A549 (cell line): Measurements from ENCODE around the gene ATP8A2. TPM values are rescaled to one million over a fixed set of nuclear protein-coding genes. Genes with fewer than 3 reads are reported as not detected.

Experiments
- ATAC-seq, 2 experiments: fragments of 200-7000 bp in 1 of 2; fragments of >200 bp in 1 of 2; cut with Nextera tagmentation in 1 of 2; cut with Tn5 transposase in 1 of 2; 3 replicates each; pipeline versions ENCODE4 v1.8.0 to v1.9.1; 2018 to 2020; ENCODE audit warnings: mild to moderate bottlenecking in 1 of 2, moderate library complexity in 1 of 2
- CTCF ChIA-PET: fragments of 300-600 bp; sonication (Branson Sonifier 250); formaldehyde crosslinking; extraction: SDS; loops from one replicate; lab custom pipeline; 2021; ENCODE audit warnings: antibody characterized with exemption, inconsistent platforms; lab: Yijun Ruan, JAX
- POLR2A ChIA-PET: fragments of 350-600 bp; formaldehyde crosslinking; extraction: SDS; loops from one replicate; lab custom pipeline; 2021; ENCODE audit warnings: antibody characterized with exemption, inconsistent platforms; lab: Yijun Ruan, JAX
- DNase-seq, 2 experiments: peaks; one replicate each; pipeline versions ENCODE4 v3.0.0 to v3.0.0-alpha.2; 2011 to 2016; ENCODE audit warnings: low read depth in 1 of 2, low spot score in 1 of 2
- FAIRE-seq: peaks from 2 replicates; lab custom pipeline; 2011; peaks lifted over from hg19 to GRCh38; lab: Jason Lieb, UNC
- H3K27ac ChIP-seq, 2 experiments: fragments of >200 bp; sonication (Bioruptor Twin); formaldehyde crosslinking; 3 replicates each; pipeline ENCODE4 v1.5.1; 2016 to 2017
- H3K4me1 ChIP-seq: fragments of >200 bp; sonication (Bioruptor Twin); formaldehyde crosslinking; 3 replicates; pipeline ENCODE4 v1.6.1; 2016
- H3K4me2 ChIP-seq: fragments of >200 bp; sonication (Bioruptor Twin); formaldehyde crosslinking; 3 replicates; pipeline ENCODE4 v1.6.1; 2016
- H3K4me3 ChIP-seq: fragments of >200 bp; sonication (Bioruptor Twin); formaldehyde crosslinking; 3 replicates; pipeline ENCODE4 v1.5.1; 2016
- H3K9me3 ChIP-seq: fragments of >200 bp; sonication (Bioruptor Twin); formaldehyde crosslinking; 3 replicates; pipeline ENCODE4 v1.6.1; 2016
- CBX2 ChIP-seq: fragments of 200-600 bp; sonication (generic); IDR thresholded peaks from 2 replicates; pipeline ENCODE4 v1.6.1; 2016; ENCODE audit warnings: low read depth, mild to moderate bottlenecking, borderline replicate concordance
- CBX8 ChIP-seq: fragments of 200-600 bp; sonication (generic); IDR thresholded peaks from 2 replicates; pipeline ENCODE4 v1.6.1; 2016
- CHD2 ChIP-seq: fragments of 150-350 bp; IDR thresholded peaks from 2 replicates; pipeline ENCODE4 v1.6.1; 2014; ENCODE audit warnings: low read length; ENCODE audit not compliant: partially characterized antibody
- CTCF ChIP-seq: fragments of >200 bp; sonication (Bioruptor Twin); formaldehyde crosslinking; IDR thresholded peaks from 3 replicates; pipeline ENCODE4 v1.5.1; 2016
- EHF ChIP-seq: fragments of 250-450 bp; sonication (Bioruptor Pico); IDR thresholded peaks from 2 replicates; pipeline ENCODE4 v1.5.0; 2020; ENCODE audit warnings: mild to moderate bottlenecking
- EP300 ChIP-seq, 2 experiments: fragments of >200 bp; sonication (Bioruptor Twin); formaldehyde crosslinking; IDR thresholded peaks; 2 replicates in 1 of 2; 3 replicates in 1 of 2; pipeline ENCODE4 v1.6.1; 2016 to 2017
- HES2 ChIP-seq: fragments of >200 bp; sonication (Bioruptor Twin); formaldehyde crosslinking; IDR thresholded peaks from 2 replicates; pipeline ENCODE4 v1.6.1; 2016
- HEYL ChIP-seq: fragments of 250-450 bp; sonication (Bioruptor Pico); IDR thresholded peaks from 2 replicates; pipeline ENCODE4 v1.8.0; 2021; ENCODE audit warnings: mild to moderate bottlenecking, moderate library complexity
- JUNB ChIP-seq: fragments of >200 bp; sonication (Bioruptor Twin); formaldehyde crosslinking; IDR thresholded peaks from 2 replicates; pipeline ENCODE4 v1.6.1; 2016
- KDM1A ChIP-seq: fragments of 200-600 bp; sonication (generic); IDR thresholded peaks from 2 replicates; pipeline ENCODE4 v1.6.1; 2016; ENCODE audit warnings: low read depth, mild to moderate bottlenecking
- MAFK ChIP-seq: fragments of 450-650 bp; IDR thresholded peaks from 2 replicates; pipeline ENCODE4 v1.6.1; 2014; ENCODE audit not compliant: partially characterized antibody
- MYC ChIP-seq: IDR thresholded peaks from 2 replicates; pipeline ENCODE4 v1.6.1; 2012; ENCODE audit warnings: mild to moderate bottlenecking, inconsistent platforms, low read length, improper control_type of control experiment, borderline replicate concordance
- NPAS2 ChIP-seq: fragments of 250-450 bp; sonication (Bioruptor Pico); IDR thresholded peaks from 2 replicates; pipeline ENCODE4 v1.8.0; 2022; ENCODE audit warnings: mild to moderate bottlenecking, moderate library complexity, borderline replicate concordance
- POLR2AphosphoS2 ChIP-seq: conservative IDR thresholded peaks from 2 replicates; pipeline ENCODE4 v1.6.1; 2012; ENCODE audit warnings: low read length, improper control_type of control experiment, inconsistent platforms
- RARB ChIP-seq: fragments of 250-450 bp; sonication (Bioruptor Pico); IDR thresholded peaks from 2 replicates; pipeline ENCODE4 v1.8.0; 2021; ENCODE audit warnings: mild to moderate bottlenecking, moderate library complexity
- REST ChIP-seq: fragments of 200-600 bp; sonication (generic); IDR thresholded peaks from 2 replicates; pipeline ENCODE4 v1.6.1; 2016; ENCODE audit warnings: antibody characterized with exemption, mild to moderate bottlenecking, moderate library complexity
- SREBF2 ChIP-seq: fragments of 450-650 bp; IDR thresholded peaks from 2 replicates; pipeline ENCODE4 v1.6.1; 2014; ENCODE audit warnings: mild to moderate bottlenecking, moderate library complexity
- TFCP2L1 ChIP-seq: fragments of 250-450 bp; sonication (Bioruptor Pico); IDR thresholded peaks from 2 replicates; pipeline ENCODE4 v1.5.0; 2021; ENCODE audit warnings: mild to moderate bottlenecking
- ZC3H11A ChIP-seq: fragments of 450-650 bp; IDR thresholded peaks from 2 replicates; pipeline ENCODE4 v1.6.1; 2014; ENCODE audit warnings: antibody characterized with exemption, mild to moderate bottlenecking
- WGBS: methylation state at CpG from one replicate; pipeline ENCODE4 v1.1.6; 2017; ENCODE audit errors: missing lambda C conversion rate; 5-methylcytosine and 5-hydroxymethylcytosine counted together
- polyA plus RNA-seq, 4 experiments: library from polyadenylated mRNA; depleted of rRNA in 3 of 4; stranded (reverse); fragments of >200 nt; fragmentation: RNase III in 1 of 4; extraction: RNeasy Plus Mini Kit Qiagen cat#74134 plus additional on column Dnase treatment in 1 of 4; gene quantifications; 2 replicates in 3 of 4; 3 replicates in 1 of 4; pipeline ENCODE4 v1.2.3, GENCODE V29; 2011 to 2017
- TF ChIP-seq, protein P1 (sequence below): fragments of 150-350 bp; IDR thresholded peaks from 2 replicates; pipeline ENCODE4 v1.6.1; 2014; ENCODE audit warnings: low read depth, mild to moderate bottlenecking, low read length
- TF ChIP-seq, protein P2 (sequence below): fragments of 450-650 bp; IDR thresholded peaks from 2 replicates; pipeline ENCODE4 v1.6.1; 2014; ENCODE audit warnings: antibody characterized with exemption

Gene ATP8A2
- polyA plus RNA-seq, 2 of the 4 experiments (the other 2 are of a cell fraction) = 0.03 TPM; not detected in 1

- TF ChIP-seq CTCF (no peak), REST (no peak), MAFK (no peak), MYC (no peak), HES2 (no peak), ZC3H11A (no peak), CHD2 (no peak), NPAS2 (no peak), EHF (CRISPR knock-in tag) (no peak), CBX2 (no peak), CBX8 (no peak)
- TF ChIP-seq, protein P1, sequence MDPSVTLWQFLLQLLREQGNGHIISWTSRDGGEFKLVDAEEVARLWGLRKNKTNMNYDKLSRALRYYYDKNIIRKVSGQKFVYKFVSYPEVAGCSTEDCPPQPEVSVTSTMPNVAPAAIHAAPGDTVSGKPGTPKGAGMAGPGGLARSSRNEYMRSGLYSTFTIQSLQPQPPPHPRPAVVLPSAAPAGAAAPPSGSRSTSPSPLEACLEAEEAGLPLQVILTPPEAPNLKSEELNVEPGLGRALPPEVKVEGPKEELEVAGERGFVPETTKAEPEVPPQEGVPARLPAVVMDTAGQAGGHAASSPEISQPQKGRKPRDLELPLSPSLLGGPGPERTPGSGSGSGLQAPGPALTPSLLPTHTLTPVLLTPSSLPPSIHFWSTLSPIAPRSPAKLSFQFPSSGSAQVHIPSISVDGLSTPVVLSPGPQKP = no peak
- no peak overlapping the region for H3K27ac ChIP-seq
- CTCF ChIA-PET = no interaction called here
Observed at GRCh38 chr13:25862156-25862555, 490.4 kb downstream of the ATP8A2 start.

DNA sequence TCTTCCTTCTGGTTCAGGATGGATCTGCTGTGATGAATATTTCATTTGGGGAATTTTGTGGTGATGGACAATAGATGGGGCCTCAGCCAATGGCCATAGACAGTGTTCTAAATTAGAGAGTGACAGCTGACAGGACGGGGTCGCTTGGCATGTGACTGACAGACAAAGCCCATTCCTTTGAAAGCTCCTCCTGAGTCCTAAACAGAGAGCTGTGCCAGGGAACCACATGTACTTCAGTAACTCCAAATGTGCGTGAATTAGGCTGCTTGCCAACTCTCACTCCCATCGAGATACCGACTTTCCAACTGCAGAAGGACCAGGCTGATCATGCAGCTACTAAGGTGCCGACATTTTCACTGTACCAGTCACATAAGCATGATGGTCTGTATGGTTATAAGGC, 492.3 kb downstream of the ATP8A2 start:
- Histone ChIP-seq H3K4me1 (no peaks in the 10 kb centered on the region), H3K4me2 (no peak overlapping the region)

More at GRCh38 chr13:25862156-25862555, 490.4 kb downstream of the ATP8A2 start:
- POLR2A ChIA-PET = no interaction called here
- DNase-seq (no peak), ATAC-seq (no peak), FAIRE-seq (no peak)
- Histone ChIP-seq H3K9me3 (no peaks in the 10 kb centered on the region), H3K4me2 (no peak overlapping the region), H3K4me3 (no peak overlapping the region), H3K4me1 (no peaks in the 10 kb centered on the region)
- WGBS = 0% methylated on average over 4 of the region's 4 CpGs

GRCh38 chr13:25864936-25865335, 493.2 kb downstream of the ATP8A2 start:
- Histone ChIP-seq H3K27ac (no peak overlapping the region), H3K4me1 (no peaks in the 10 kb centered on the region), H3K4me2 (no peak overlapping the region), H3K9me3 (no peaks in the 10 kb centered on the region), H3K4me3 (no peak overlapping the region)
- no peak for FAIRE-seq
- ChIA-PET CTCF (no interaction called here), POLR2A (no interaction called here)
- 0% methylated on average over 1 of the region's 1 CpG for WGBS
- ATAC-seq = no peak
- DNase-seq = no peak
- TF ChIP-seq EP300 (IDR thresholded peaks at IDR 0.05) (no peak), SREBF2 (no peak), RARB (CRISPR knock-in tag) (no peak), REST (no peak), JUNB (no peak), TFCP2L1 (no peak), CTCF (no peak), POLR2AphosphoS2 (no peak)

More for the DNA sequence above, 492.3 kb downstream of the ATP8A2 start:
- no peak for TF ChIP-seq EHF (CRISPR knock-in tag)
- no peak for TF ChIP-seq HEYL (CRISPR knock-in tag)
- TF ChIP-seq, protein P2, sequence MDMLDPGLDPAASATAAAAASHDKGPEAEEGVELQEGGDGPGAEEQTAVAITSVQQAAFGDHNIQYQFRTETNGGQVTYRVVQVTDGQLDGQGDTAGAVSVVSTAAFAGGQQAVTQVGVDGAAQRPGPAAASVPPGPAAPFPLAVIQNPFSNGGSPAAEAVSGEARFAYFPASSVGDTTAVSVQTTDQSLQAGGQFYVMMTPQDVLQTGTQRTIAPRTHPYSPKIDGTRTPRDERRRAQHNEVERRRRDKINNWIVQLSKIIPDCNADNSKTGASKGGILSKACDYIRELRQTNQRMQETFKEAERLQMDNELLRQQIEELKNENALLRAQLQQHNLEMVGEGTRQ = no peak
- TF ChIP-seq KDM1A = no peak
- TF ChIP-seq, all 56 proteins: peak for 0
- no peak overlapping the region for H3K27ac ChIP-seq
- ATAC-seq = no peak
- DNase-seq = no peak
- ChIA-PET CTCF (no interaction called here), POLR2A (no interaction called here)
- no peak for FAIRE-seq
- 3% methylated on average over 5 of the region's 6 CpGs for WGBS
- H3K4me3 ChIP-seq = no peak overlapping the region
- no peaks in the 10 kb centered on the region for H3K9me3 ChIP-seq
